Mucosa of stomach (tissue), 1 donor: ENCODE results near the gene MKRN2.
"Not testable (repeated sequence)": the region's sequence is repeated elsewhere in the genome, so short reads cannot be mapped to it uniquely, and the experiment has no call there.

Experiments used
- H3K27me3 ChIP-seq: one replicate; pipeline ENCODE4 v1.7.0; 2013; ENCODE audit warnings: mild to moderate bottlenecking, low read length; ENCODE audit not compliant: control insufficient read depth, insufficient read depth
- H3K36me3 ChIP-seq: one replicate; pipeline ENCODE4 v1.7.0; 2013; ENCODE audit warnings: low read length; ENCODE audit not compliant: control insufficient read depth, insufficient read depth
- H3K4me1 ChIP-seq: one replicate; pipeline ENCODE4 v1.7.0; 2013; ENCODE audit warnings: mild to moderate bottlenecking, low read length; ENCODE audit not compliant: control insufficient read depth, insufficient read depth
- H3K4me3 ChIP-seq: one replicate; pipeline ENCODE4 v1.7.0; 2013; ENCODE audit warnings: low read length
- H3K9ac ChIP-seq: one replicate; pipeline ENCODE4 v1.7.0; 2013; ENCODE audit warnings: mild to moderate bottlenecking, low read length, moderate library complexity
- H3K9me3 ChIP-seq: one replicate; pipeline ENCODE4 v1.7.0; 2013; ENCODE audit warnings: mild to moderate bottlenecking, low read length, moderate library complexity; ENCODE audit not compliant: control insufficient read depth
- donor health status: Pancreatic carcinoma.

The MKRN2 gene

GRCh38 chr3:12624964-12625363 lies 68.1 kb downstream of the MKRN2 start:
- not testable (repeated sequence) for H3K4me3 ChIP-seq, H3K36me3 ChIP-seq, H3K9ac ChIP-seq, H3K27me3 ChIP-seq, H3K9me3 ChIP-seq
- H3K4me1 ChIP-seq, result peaks cover 54% of the 10 kb centered on the region

GRCh38 chr3:12627370-12627769 lies 70.5 kb downstream of the MKRN2 start:
- Histone ChIP-seq H3K27me3 (no peaks in the 10 kb centered on the region), H3K9me3 (no peaks in the 10 kb centered on the region), H3K4me1 (peaks cover 53% of the 10 kb centered on the region), H3K36me3 (no peaks in the 10 kb centered on the region), H3K4me3 (no peak overlapping the region), H3K9ac (no peak overlapping the region)

GRCh38 chr3:12628813-12629212 lies 71.9 kb downstream of the MKRN2 start:
- Histone ChIP-seq H3K36me3 (no peaks in the 10 kb centered on the region), H3K4me1 (peaks cover 53% of the 10 kb centered on the region), H3K9me3 (no peaks in the 10 kb centered on the region), H3K9ac (no peak overlapping the region), H3K27me3 (no peaks in the 10 kb centered on the region), H3K4me3 (no peak overlapping the region)

GRCh38 chr3:12629560-12629959 lies 72.7 kb downstream of the MKRN2 start:
- no peaks in the 10 kb centered on the region for H3K27me3 ChIP-seq
- H3K9me3 ChIP-seq, result no peaks in the 10 kb centered on the region
- peaks cover 48% of the 10 kb centered on the region for H3K4me1 ChIP-seq
- H3K4me3 ChIP-seq, result no peak overlapping the region
- no peak overlapping the region for H3K9ac ChIP-seq
- no peaks in the 10 kb centered on the region for H3K36me3 ChIP-seq

GRCh38 chr3:12630292-12630691 lies 73.4 kb downstream of the MKRN2 start:
- Histone ChIP-seq H3K4me3 (no peak overlapping the region), H3K9ac (no peak overlapping the region), H3K4me1 (peaks cover 45% of the 10 kb centered on the region), H3K9me3 (no peaks in the 10 kb centered on the region), H3K27me3 (no peaks in the 10 kb centered on the region), H3K36me3 (no peaks in the 10 kb centered on the region)

GRCh38 chr3:12630843-12631242 lies 74.0 kb downstream of the MKRN2 start:
- H3K4me1 ChIP-seq, result peaks cover 40% of the 10 kb centered on the region
- H3K4me3 ChIP-seq, H3K9ac ChIP-seq, H3K9me3 ChIP-seq, H3K27me3 ChIP-seq, H3K36me3 ChIP-seq: not testable (repeated sequence)

- H3K36me3 ChIP-seq, result no peaks in the 10 kb centered on the region
- H3K4me3 ChIP-seq, result no peak overlapping the region
- no peak overlapping the region for H3K9ac ChIP-seq
- no peaks in the 10 kb centered on the region for H3K27me3 ChIP-seq
- peaks cover 31% of the 10 kb centered on the region for H3K4me1 ChIP-seq
- H3K9me3 ChIP-seq, result no peaks in the 10 kb centered on the region
Measured at GRCh38 chr3:12632523-12632922, 75.6 kb downstream of the MKRN2 start.

GRCh38 chr3:12633108-12633507 lies 76.2 kb downstream of the MKRN2 start:
- H3K4me1 ChIP-seq, result peaks cover 29% of the 10 kb centered on the region
- H3K9me3 ChIP-seq, result no peaks in the 10 kb centered on the region

More at GRCh38 chr3:12633108-12633507, 76.2 kb downstream of the MKRN2 start:
- no peak overlapping the region for H3K9ac ChIP-seq
- no peaks in the 10 kb centered on the region for H3K36me3 ChIP-seq
- no peaks in the 10 kb centered on the region for H3K27me3 ChIP-seq
- no peak overlapping the region for H3K4me3 ChIP-seq
